Astrocyte (in vitro differentiated cells and primary cell): ENCODE results near the gene SPNS3. TPM values are rescaled to one million over a fixed set of nuclear protein-coding genes. Genes with fewer than 3 reads are reported as not detected.

Experiments
- DNase-seq: peaks from one replicate; pipeline ENCODE4 v3.0.0-alpha.2; 2010; ENCODE audit warnings: low read depth
- FAIRE-seq: peaks from 2 replicates; lab custom pipeline; 2011; peaks lifted over from hg19 to GRCh38; lab: Jason Lieb, UNC
- H2AFZ ChIP-seq: 2 replicates; pipeline ENCODE4 v1.6.0; 2012; ENCODE audit warnings: low read depth, low read length, inconsistent platforms
- H3K27ac ChIP-seq: 2 replicates; pipeline ENCODE4 v1.5.1; 2011; ENCODE audit warnings: low read depth, low read length, inconsistent platforms
- H3K27me3 ChIP-seq: 2 replicates; pipeline ENCODE4 v1.6.0; 2011; ENCODE audit warnings: low read length, inconsistent platforms; ENCODE audit not compliant: insufficient read depth
- H3K36me3 ChIP-seq: 2 replicates; pipeline ENCODE4 v1.5.1; 2011; ENCODE audit warnings: low read length, inconsistent platforms; ENCODE audit not compliant: insufficient read depth
- H3K4me1 ChIP-seq: 2 replicates; pipeline ENCODE4 v1.5.1; 2011; ENCODE audit warnings: low read length, inconsistent platforms; ENCODE audit not compliant: insufficient read depth
- H3K4me2 ChIP-seq: 2 replicates; pipeline ENCODE4 v1.6.0; 2012; ENCODE audit warnings: low read length, inconsistent platforms
- H3K4me3 ChIP-seq: 2 replicates; pipeline ENCODE4 v1.5.1; 2011; ENCODE audit warnings: low read depth, mild to moderate bottlenecking, low read length, inconsistent platforms; ENCODE audit not compliant: insufficient read depth
- H3K79me2 ChIP-seq: 2 replicates; pipeline ENCODE4 v1.6.0; 2012; ENCODE audit warnings: mild to moderate bottlenecking, low read length, inconsistent platforms; ENCODE audit not compliant: insufficient read depth
- H3K9ac ChIP-seq: 2 replicates; pipeline ENCODE4 v1.6.0; 2012; ENCODE audit warnings: mild to moderate bottlenecking, low read length, inconsistent platforms
- H3K9me3 ChIP-seq: 2 replicates; pipeline ENCODE4 v1.5.1; 2012; ENCODE audit warnings: low read depth, mild to moderate bottlenecking, low read length, inconsistent platforms; ENCODE audit not compliant: insufficient read depth
- H4K20me1 ChIP-seq: 2 replicates; pipeline ENCODE4 v1.6.0; 2012; ENCODE audit warnings: low read length, inconsistent platforms; ENCODE audit not compliant: insufficient read depth
- H3K27ac Mint-ChIP-seq: one replicate; pipeline ENCODE4 v1.8.0; 2021; ENCODE audit warnings: mild to moderate bottlenecking, mixed read lengths; ENCODE audit not compliant: unreplicated experiment
- H3K27me3 Mint-ChIP-seq: one replicate; pipeline ENCODE4 v1.8.0; 2021; ENCODE audit warnings: low read depth, mixed read lengths; ENCODE audit not compliant: unreplicated experiment
- H3K36me3 Mint-ChIP-seq: one replicate; pipeline ENCODE4 v1.8.0; 2021; ENCODE audit warnings: low read depth, mixed read lengths; ENCODE audit not compliant: unreplicated experiment
- H3K4me1 Mint-ChIP-seq: one replicate; pipeline ENCODE4 v1.8.0; 2021; ENCODE audit warnings: low read depth, mixed read lengths; ENCODE audit not compliant: unreplicated experiment
- H3K4me3 Mint-ChIP-seq: one replicate; pipeline ENCODE4 v1.8.0; 2021; ENCODE audit warnings: mild to moderate bottlenecking, moderate library complexity, mixed read lengths; ENCODE audit not compliant: unreplicated experiment
- H3K9me3 Mint-ChIP-seq: one replicate; pipeline ENCODE4 v1.8.0; 2021; ENCODE audit warnings: mild to moderate bottlenecking, mixed read lengths; ENCODE audit not compliant: unreplicated experiment
- EZH2 ChIP-seq: IDR thresholded peaks from 2 replicates; pipeline ENCODE4 v1.6.1; 2012; ENCODE audit warnings: mild to moderate bottlenecking, low read length, inconsistent platforms; ENCODE audit not compliant: insufficient read depth
- total RNA-seq: library from RNA; stranded (reverse); gene quantifications from 2 replicates; pipeline ENCODE4 v1.2.1, GENCODE V29; 2021
- TF ChIP-seq, protein P1 (sequence below): IDR thresholded peaks from 2 replicates; pipeline ENCODE4 v1.5.1; 2011; ENCODE audit warnings: low read depth, mild to moderate bottlenecking, inconsistent platforms, low read length, moderate library complexity; ENCODE audit not compliant: insufficient read depth

Gene SPNS3
- total RNA-seq, 1 donor from 2014 or later: not detected

DNA sequence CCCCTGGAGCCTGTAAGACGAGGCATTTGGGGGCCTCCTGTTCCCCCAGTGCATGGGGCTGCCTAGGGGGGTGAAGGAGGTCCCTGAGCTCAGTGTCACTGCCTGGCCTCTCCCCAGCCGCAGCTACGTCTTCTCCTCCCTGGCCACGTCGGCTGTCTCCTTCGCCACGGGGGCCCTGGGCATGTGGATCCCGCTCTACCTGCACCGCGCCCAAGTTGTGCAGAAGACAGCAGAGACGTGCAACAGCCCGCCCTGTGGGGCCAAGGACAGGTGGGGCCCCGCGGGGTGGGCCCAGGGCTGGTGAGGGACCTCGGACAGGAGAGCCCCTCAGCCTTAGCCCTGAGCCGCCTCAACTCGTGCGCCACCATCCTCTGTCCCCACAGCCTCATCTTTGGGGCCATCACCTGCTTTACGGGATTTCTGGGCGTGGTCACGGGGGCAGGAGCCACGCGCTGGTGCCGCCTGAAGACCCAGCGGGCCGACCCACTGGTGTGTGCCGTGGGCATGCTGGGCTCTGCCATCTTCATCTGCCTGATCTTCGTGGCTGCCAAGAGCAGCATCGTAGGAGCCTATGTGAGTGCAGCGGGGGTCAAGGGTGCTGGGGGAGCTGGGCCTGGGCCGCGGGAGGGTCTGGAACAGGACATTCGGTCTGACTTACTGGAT, 99.3 kb downstream of the SPNS3 start:
- no peak overlapping the region for H3K27ac Mint-ChIP-seq

DNA sequence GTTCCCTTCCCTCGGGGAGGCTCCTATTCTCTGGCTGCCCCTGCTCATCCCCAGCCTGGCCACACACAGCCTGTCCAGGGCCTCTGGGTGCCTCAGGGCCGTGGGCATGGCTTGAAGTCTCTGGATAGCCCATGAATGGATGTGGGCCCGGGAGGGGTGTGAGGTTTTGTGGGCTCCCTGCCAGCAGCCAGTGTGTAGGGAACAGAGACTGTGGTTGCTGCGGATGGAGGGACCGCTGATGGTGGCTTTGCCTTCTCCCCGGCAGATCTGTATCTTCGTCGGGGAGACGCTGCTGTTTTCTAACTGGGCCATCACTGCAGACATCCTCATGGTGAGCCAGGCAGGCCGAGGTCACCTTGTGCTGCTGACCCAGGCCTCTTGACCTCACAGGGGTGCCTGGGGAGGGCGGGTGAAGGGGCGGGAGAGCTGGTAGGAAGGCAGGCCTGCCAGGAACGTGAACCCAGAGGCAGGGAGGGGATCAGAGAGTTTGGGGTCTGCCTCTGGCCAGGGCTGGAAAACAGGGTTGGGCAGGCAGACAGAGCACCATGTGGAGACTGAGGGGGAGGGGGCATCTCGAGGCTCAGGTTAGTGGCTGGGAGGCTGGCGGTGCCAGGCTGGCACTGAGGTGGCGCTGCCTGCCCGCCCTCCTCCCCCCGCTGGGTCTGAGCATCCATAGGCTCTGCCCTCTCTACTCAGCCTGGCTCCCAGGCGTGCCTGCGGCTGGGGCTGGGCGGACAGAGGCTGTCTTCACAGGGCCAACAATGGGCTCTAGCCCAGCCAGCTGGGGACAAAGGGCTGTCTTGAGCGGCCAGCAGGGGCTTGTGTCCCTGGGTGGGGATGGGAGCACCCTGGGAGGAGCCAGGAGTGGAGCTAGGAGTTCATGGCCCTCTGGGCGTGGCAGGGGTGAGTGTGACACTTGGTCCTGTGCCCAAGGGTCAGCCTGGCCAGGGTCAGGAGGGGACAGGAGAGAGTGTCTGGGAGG, 100.1 kb downstream of the SPNS3 start:
- H3K4me1 Mint-ChIP-seq: peaks cover 2% of the 10 kb centered on the region
- TF ChIP-seq EZH2: no peak
- TF ChIP-seq, protein P1, sequence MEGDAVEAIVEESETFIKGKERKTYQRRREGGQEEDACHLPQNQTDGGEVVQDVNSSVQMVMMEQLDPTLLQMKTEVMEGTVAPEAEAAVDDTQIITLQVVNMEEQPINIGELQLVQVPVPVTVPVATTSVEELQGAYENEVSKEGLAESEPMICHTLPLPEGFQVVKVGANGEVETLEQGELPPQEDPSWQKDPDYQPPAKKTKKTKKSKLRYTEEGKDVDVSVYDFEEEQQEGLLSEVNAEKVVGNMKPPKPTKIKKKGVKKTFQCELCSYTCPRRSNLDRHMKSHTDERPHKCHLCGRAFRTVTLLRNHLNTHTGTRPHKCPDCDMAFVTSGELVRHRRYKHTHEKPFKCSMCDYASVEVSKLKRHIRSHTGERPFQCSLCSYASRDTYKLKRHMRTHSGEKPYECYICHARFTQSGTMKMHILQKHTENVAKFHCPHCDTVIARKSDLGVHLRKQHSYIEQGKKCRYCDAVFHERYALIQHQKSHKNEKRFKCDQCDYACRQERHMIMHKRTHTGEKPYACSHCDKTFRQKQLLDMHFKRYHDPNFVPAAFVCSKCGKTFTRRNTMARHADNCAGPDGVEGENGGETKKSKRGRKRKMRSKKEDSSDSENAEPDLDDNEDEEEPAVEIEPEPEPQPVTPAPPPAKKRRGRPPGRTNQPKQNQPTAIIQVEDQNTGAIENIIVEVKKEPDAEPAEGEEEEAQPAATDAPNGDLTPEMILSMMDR: no peak
- no peak overlapping the region for H3K4me3 Mint-ChIP-seq
- H3K36me3 Mint-ChIP-seq: no peaks in the 10 kb centered on the region
- no peak overlapping the region for H3K27ac Mint-ChIP-seq
- Histone ChIP-seq H3K27me3 (no peaks in the 10 kb centered on the region), H3K9me3 (no peaks in the 10 kb centered on the region), H3K4me3 (no peak overlapping the region), H2AFZ (no peak overlapping the region), H4K20me1 (peaks cover 15% of the 10 kb centered on the region), H3K79me2 (no peaks in the 10 kb centered on the region), H3K27ac (no peak overlapping the region), H3K4me2 (no peak overlapping the region), H3K9ac (no peak overlapping the region), H3K4me1 (peaks cover 3% of the 10 kb centered on the region), H3K36me3 (no peaks in the 10 kb centered on the region)
- H3K27me3 Mint-ChIP-seq: peaks cover 20% of the 10 kb centered on the region
- DNase-seq: no peak
- H3K9me3 Mint-ChIP-seq: no peaks in the 10 kb centered on the region
- no peak for FAIRE-seq

More for the DNA sequence above, 99.3 kb downstream of the SPNS3 start:
- Histone ChIP-seq H4K20me1 (peaks cover 10% of the 10 kb centered on the region), H3K9me3 (no peaks in the 10 kb centered on the region), H3K27ac (no peak overlapping the region), H3K36me3 (no peaks in the 10 kb centered on the region), H3K9ac (no peak overlapping the region), H3K4me3 (no peak overlapping the region), H2AFZ (no peak overlapping the region), H3K79me2 (no peaks in the 10 kb centered on the region), H3K4me1 (peaks cover 3% of the 10 kb centered on the region), H3K27me3 (peaks cover 2% of the 10 kb centered on the region), H3K4me2 (no peak overlapping the region)
- Mint-ChIP-seq H3K9me3 (no peaks in the 10 kb centered on the region), H3K27me3 (peaks cover 20% of the 10 kb centered on the region), H3K36me3 (no peaks in the 10 kb centered on the region), H3K4me1 (peaks cover 2% of the 10 kb centered on the region), H3K4me3 (no peak overlapping the region)
- TF ChIP-seq, protein P1: no peak
- no peak for TF ChIP-seq EZH2
- no peak for FAIRE-seq
- DNase-seq: no peak
